ENCODE data around the gene RNF150. TPM values are rescaled to one million over a fixed set of nuclear protein-coding genes. Genes with fewer than 3 reads are reported as not detected.
A peak's percentile ranks its signal among the peaks of the same experiment; 100 is the strongest.

The RNF150 gene
- total RNA-seq, 2 donors from 2014 or later = 2.3 to 4.6 TPM

DNA sequence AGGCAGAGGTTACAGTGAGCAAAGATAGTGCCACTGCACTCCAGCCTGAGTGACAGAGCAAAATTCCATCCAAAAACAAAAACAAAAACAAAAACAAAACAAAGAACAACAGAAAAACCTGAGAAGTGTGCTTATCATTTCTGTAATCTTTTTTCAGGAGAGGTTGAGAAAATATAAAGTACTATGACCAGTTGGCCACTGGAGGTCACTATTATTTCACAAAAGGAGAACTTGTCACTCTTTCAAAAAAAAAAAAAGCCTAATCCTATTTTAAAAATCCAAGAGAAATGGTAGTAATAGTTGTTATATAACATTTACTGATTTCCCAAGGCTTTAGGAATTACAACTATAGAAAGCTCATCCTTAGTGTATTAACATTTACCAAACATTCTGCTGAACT is 24.9 kb upstream of the RNF150 start:
- Histone ChIP-seq H3K27ac (no peak overlapping the region), H3K9me3 (no peaks in the 10 kb centered on the region), H3K4me3 (no peak overlapping the region), H3K27me3 (no peaks in the 10 kb centered on the region), H3K4me1 (no peaks in the 10 kb centered on the region), H3K36me3 (replicated peaks in 1 of 2; ENCODE audit: insufficient read depth in 1 of 2, low read depth in 2 of 2) (no peaks in the 10 kb centered on the region)
- ATAC-seq (no peak), DNase-seq (peak in 1 of 4 donors; percentile 10)
- intact Hi-C loops (cut with DNase I) = no loop called here
- TF ChIP-seq POLR2A (IDR thresholded peaks at IDR 0.05) = no peak
- TF ChIP-seq CTCF (IDR thresholded peaks at IDR 0.05) = peak; percentile 27 to 70 (median 64)

DNA sequence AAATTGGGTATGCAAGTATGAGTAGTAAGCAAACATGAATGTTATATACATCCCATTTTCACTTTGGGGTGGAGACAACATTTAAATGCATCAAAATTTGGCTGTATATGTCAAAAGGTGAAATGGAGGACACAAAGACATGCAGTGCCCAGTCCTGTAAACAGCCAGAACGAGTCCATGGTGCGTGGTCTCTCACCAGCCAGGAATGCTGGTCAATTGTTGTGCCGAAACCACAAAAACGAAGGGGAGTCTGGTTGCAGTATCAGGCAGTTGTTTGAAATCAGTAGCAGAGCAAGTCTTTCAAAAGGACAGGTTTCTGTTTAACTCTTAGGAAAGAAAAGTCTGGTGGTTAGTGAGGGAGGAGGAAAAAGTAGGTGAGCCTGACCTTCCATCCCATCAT is 22.3 kb upstream of the RNF150 start:
- Histone ChIP-seq H3K27ac (no peak overlapping the region), H3K4me3 (no peak overlapping the region), H3K9me3 (no peaks in the 10 kb centered on the region), H3K36me3 (replicated peaks in 1 of 2; ENCODE audit: insufficient read depth in 1 of 2, low read depth in 2 of 2) (no peaks in the 10 kb centered on the region), H3K27me3 (no peaks in the 10 kb centered on the region), H3K4me1 (no peaks in the 10 kb centered on the region)
- DNase-seq = no peak
- ATAC-seq = no peak
- intact Hi-C loops (cut with DNase I) = no loop called here
- TF ChIP-seq POLR2A (IDR thresholded peaks at IDR 0.05) (no peak), CTCF (IDR thresholded peaks at IDR 0.05) (no peak)
- WGBS, 2 donors = 73 to 80% methylated on average over 4 of the region's 4 CpGs

DNA sequence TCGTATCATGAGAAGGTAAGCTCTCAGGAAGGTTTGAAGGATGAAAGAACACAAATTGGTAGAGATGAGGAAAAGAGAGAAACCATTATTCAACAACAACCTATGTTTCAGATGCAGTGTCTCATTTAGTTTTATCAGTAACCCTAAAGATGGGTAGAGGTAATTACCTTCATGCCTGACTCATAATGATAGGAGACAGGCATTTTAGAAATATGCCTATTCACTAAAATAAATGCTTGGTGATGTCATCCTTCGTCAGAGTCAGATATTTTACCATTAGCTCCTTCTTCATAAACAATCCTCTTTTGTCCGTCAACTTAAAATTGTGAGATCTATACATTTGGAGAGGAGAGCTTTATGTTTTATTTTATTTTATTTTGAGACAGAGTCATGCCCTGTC is 21.5 kb upstream of the RNF150 start:
- H3K27ac ChIP-seq = no peak overlapping the region
- intact Hi-C loops (cut with DNase I) = no loop called here
- no peaks in the 10 kb centered on the region for H3K9me3 ChIP-seq
- ATAC-seq = no peak
- no peaks in the 10 kb centered on the region for H3K27me3 ChIP-seq
- no peak overlapping the region for H3K4me3 ChIP-seq
- DNase-seq = no peak
- no peaks in the 10 kb centered on the region for H3K36me3 ChIP-seq (replicated peaks in 1 of 2; ENCODE audit: insufficient read depth in 1 of 2, low read depth in 2 of 2)
- 70 to 77% methylated on average over 3 of the region's 3 CpGs for WGBS, 2 donors
- TF ChIP-seq POLR2A (IDR thresholded peaks at IDR 0.05) (no peak), CTCF (IDR thresholded peaks at IDR 0.05) (no peak)
- no peaks in the 10 kb centered on the region for H3K4me1 ChIP-seq

- no peaks in the 10 kb centered on the region for H3K4me1 ChIP-seq
Measured at GRCh38 chr4:141153751-141154510, 20.7 kb upstream of the RNF150 start.

More at GRCh38 chr4:141153751-141154510, 20.7 kb upstream of the RNF150 start:
- H3K4me3 ChIP-seq = no peak overlapping the region
- 37 to 42% methylated on average over 4 of the region's 4 CpGs for WGBS, 2 donors
- H3K9me3 ChIP-seq = no peaks in the 10 kb centered on the region
- no peaks in the 10 kb centered on the region for H3K27me3 ChIP-seq
- ATAC-seq = peak; percentile 63
- intact Hi-C loops (cut with DNase I) = no loop called here
- TF ChIP-seq CTCF (IDR thresholded peaks at IDR 0.05) = no peak
- peak in 1 of 4 donors; percentile 27 for DNase-seq
- no peak overlapping the region for H3K27ac ChIP-seq
- no peaks in the 10 kb centered on the region for H3K36me3 ChIP-seq (replicated peaks in 1 of 2; ENCODE audit: insufficient read depth in 1 of 2, low read depth in 2 of 2)

Measured in body of pancreas (tissue), 4 donors.